ENCODE results near the gene SCAMP4.
A peak's percentile ranks its signal among the peaks of the same experiment; 100 is the strongest.

GRCh38 chr19:1901940-1902404 lies 3.2 kb upstream of the SCAMP4 start:
- no peak for TF ChIP-seq CTCF (IDR thresholded peaks at IDR 0.05)
- TF ChIP-seq POLR2AphosphoS5 (IDR thresholded peaks at IDR 0.05): peak in 2 of 4 donors; percentile 5 to 9
- no peak for TF ChIP-seq POLR2A (IDR thresholded peaks at IDR 0.05)

Measured in sigmoid colon (tissue), 4 donors.